ENCODE results near the gene ZNF80. TPM values are rescaled to one million over a fixed set of nuclear protein-coding genes. Genes with fewer than 3 reads are reported as not detected.

The ZNF80 gene
- total RNA-seq, 1 donor from 2014 or later: not detected

Other genes with a start within 250 kb of the ZNF80 start
- 4.1 TPM for gene CCDC191, start 181.1 kb downstream of the ZNF80 start, total RNA-seq
- gene QTRT2, start 180.8 kb downstream of the ZNF80 start, total RNA-seq: 13.9 TPM
- 0.82 TPM for gene DRD3, start 58.5 kb downstream of the ZNF80 start, total RNA-seq
- gene TIGIT, start 56.5 kb upstream of the ZNF80 start, total RNA-seq: not detected

All from frontal cortex (tissue), 1 donor.